Omental fat pad (tissue), 4 donors: ENCODE data around the gene GDI1. TPM values are rescaled to one million over a fixed set of nuclear protein-coding genes. Genes with fewer than 3 reads are reported as not detected.

Source experiments
- ATAC-seq: fragments of 150-250 bp; one replicate; pipeline ENCODE4 v1.9.1; 2016; ENCODE audit warnings: mild to moderate bottlenecking, moderate library complexity; ENCODE audit not compliant: low FRiP score
- DNase-seq: peaks from one replicate; pipeline ENCODE4 v3.0.0-alpha.2; 2019; ENCODE audit warnings: low spot score
- CTCF ChIP-seq, 3 donors: fragments of 450-650 bp; IDR thresholded peaks; one replicate each; pipeline ENCODE4 v1.5.1; 2016 to 2017; ENCODE audit warnings: antibody characterized with exemption in 3 of 3, mild to moderate bottlenecking in 3 of 3, moderate library complexity in 2 of 3
- total RNA-seq, 4 donors: library from RNA; depleted of rRNA; stranded (reverse); fragments of >200 nt; gene quantifications; one replicate each; pipeline ENCODE4 v1.1.0, GENCODE V29; 2016

The GDI1 gene
- total RNA-seq, 4 donors from 2014 or later, result 75.3 to 119 (median 96.9) TPM

DNA sequence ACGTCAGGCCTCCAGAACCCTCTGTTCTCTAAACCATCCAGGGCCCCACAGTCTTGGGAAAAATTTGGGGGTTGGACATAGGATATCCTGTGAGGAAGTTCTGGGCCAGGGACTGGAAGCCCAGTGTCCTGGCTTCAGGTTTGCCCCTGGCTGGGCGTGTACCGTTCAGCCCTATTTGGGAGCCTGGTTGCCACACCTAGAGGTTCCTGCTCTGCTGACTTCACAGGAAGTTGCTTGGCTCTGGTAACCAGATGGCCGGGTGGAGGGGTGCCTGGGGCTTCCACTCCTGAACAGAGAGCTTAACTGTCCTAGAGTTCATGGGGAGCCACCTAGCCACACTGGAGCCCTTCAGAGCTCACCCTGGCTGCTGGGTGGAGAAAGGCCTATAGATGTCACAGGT, 24.5 kb upstream of the GDI1 start:
- DNase-seq (no peak), ATAC-seq (no peak)
- TF ChIP-seq CTCF (IDR thresholded peaks at IDR 0.05), result no peak

- no peak for DNase-seq
- TF ChIP-seq CTCF (IDR thresholded peaks at IDR 0.05), result no peak
Measured at GRCh38 chrX:154413142-154413541, 23.8 kb upstream of the GDI1 start.

GRCh38 chrX:154417157-154417556, 19.8 kb upstream of the GDI1 start:
- DNase-seq, result no peak
- ATAC-seq, result no peak
- no peak for TF ChIP-seq CTCF (IDR thresholded peaks at IDR 0.05)

More at GRCh38 chrX:154413142-154413541, 23.8 kb upstream of the GDI1 start:
- ATAC-seq, result no peak

DNA sequence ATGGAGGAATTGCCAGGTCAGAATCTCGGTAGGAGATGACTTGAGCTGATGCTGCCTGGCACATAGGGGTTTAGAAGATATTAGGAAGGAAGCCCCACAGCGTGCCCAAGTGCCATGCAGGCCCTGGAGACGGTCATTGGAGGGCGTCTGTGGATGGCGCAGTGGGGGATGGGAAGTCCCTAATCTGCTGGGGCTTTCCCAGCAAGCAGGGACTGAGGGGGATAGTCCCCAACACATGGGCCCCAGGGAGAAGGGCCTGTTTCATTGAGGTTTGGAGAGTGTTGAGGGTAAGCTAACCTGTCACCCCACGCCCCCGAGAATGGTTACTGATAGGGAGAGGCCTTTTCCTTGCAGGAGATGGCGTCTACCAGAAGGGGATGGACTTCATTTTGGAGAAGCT, 17.8 kb upstream of the GDI1 start:
- no peak for DNase-seq
- no peak for ATAC-seq
- TF ChIP-seq CTCF (IDR thresholded peaks at IDR 0.05), result no peak

DNA sequence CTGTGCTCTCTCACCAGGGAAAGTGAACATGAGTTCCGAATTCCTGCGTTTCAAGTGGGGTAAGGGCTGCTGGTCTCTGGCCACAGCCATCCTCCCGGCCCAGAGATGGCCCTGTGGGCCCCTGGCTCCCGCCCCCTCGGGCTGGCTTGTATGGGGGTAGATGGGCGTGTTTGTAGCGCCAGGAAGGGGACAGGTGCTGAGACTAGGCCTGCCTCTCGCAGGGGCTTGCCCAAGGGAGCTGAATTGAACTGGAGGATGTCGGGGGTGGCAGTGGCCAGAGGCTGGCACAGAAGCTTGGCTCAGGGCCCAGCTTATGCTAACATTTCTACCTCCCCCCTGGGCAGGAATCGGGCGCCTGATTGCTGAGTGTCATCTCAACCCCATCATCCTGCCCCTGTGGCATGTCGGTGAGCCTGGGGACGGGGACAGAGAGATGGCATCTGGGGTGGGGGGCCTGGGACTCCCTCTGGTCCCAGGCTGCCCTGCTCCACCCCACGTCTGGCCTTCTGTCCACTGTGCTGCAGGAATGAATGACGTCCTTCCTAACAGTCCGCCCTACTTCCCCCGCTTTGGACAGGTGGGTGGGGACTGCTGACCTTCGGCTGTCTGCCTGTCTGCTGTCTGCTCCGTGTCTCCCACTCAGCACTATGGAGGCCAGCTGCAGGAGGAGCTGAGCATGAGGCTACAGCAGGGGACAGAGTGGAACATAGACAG, 17.1 kb upstream of the GDI1 start:
- TF ChIP-seq CTCF (IDR thresholded peaks at IDR 0.05), result no peak
- DNase-seq, result no peak
- no peak for ATAC-seq

DNA sequence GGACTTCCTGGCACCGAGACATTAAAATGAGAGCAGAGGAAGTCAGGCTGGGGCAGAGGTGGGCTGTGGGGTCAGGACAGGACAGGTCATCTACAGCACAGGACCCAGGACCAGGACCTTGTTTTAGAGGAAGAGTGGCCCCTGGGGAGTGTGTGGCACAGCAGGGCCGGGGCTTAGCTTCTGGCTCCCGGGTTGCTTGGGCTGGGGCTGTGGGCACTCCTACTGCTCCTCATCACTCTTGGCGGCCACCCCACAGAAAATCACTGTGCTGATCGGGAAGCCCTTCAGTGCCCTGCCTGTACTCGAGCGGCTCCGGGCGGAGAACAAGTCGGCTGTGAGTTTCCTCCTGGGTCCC, 16.6 kb upstream of the GDI1 start:
- TF ChIP-seq CTCF (IDR thresholded peaks at IDR 0.05), result no peak
- DNase-seq, result no peak
- ATAC-seq, result no peak
